ENCODE results near the gene OR11L1.

The OR11L1 gene, protein sequence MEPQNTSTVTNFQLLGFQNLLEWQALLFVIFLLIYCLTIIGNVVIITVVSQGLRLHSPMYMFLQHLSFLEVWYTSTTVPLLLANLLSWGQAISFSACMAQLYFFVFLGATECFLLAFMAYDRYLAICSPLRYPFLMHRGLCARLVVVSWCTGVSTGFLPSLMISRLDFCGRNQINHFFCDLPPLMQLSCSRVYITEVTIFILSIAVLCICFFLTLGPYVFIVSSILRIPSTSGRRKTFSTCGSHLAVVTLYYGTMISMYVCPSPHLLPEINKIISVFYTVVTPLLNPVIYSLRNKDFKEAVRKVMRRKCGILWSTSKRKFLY

DNA sequence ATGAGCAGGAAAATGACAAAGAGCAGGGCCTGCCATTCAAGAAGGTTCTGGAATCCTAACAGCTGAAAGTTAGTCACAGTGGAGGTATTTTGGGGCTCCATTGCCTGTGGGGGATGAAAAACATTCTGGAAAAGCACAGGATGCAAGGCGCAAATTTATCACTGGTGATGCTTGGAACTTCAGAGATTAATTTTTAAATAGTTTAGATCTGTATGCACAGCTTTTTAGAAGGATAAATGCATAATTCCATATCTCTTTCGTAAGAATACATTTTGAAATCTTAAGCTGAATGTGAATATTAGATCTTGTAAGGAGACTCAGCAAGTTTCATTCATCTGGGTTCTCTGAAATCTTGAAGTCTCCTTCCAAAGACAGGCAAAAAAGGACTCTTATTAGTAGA is at the start of gene OR11L1:
Gene OR11L1 (minus strand): TSS at position 101 of the 400 bp plus-strand sequence. CDS start 0 bp downstream, at position 101.
- no peak for DNase-seq

DNA sequence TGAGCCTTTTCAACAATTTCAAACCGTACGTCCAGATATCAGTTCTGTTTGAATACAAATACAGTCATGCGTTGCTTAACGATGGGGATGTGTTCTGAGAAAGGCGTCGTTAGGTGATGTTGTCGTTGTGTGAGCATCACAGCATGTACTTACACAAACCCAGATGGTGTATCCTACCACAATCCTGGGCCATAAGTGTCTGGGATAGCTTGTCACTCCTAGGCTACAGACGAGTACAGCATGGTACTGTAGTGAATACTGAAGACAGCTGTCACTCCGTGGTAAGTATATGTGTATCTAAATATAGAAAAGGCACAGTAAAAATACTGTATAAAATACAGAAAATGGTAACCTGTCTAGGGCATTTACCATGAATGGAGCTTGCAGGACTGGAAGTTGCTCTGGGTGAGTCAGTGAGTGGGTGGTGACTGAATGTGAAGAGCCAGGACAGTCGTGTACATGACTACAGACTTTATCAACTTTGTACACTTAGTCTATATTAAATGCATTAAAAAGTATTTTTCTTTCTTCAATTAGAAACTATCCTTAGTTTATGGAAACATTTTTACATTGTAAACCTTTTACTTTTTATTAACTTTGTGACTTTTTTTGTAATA is 43.2 kb upstream of the OR11L1 start:
- DNase-seq, result no peak

DNA sequence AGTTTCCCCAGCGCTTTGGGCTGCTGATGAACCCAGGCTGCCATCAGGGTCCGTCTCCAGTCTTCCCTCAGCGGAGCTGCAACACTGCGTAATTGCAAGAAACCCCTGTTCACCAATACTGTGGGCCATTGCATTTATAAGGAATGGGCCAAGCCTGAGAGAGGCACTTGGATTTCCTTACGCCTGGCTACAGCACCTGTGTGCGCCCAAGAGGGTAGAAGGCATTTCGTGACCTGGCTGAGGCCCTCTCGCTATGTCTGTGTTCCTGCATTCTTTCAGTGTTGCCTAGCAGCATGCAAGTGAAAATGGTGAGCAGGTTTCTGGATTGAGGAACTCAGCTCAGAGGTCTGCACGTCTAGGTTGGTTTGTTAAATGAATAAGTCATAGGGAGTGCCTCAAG is 41.6 kb upstream of the OR11L1 start:
- no peak for DNase-seq

DNA sequence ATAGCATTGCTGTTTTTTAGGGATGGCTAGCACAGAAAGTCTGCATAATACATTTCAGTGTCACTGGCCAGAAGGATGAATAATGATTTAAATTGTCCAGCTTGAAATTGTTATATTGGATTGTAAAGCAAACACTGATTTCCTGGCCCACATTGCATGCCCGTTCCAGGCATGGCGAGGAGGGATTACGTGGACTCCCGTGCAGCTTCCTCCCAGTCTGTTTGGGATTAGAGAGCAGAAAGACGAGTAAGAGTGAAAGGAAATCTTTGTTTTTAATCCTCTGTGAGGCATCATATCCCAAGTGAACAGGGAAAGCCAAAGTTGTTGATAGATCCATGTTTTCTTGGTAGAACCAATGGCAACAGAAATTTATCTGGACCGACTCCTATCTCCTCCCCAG is 23.7 kb upstream of the OR11L1 start:
- DNase-seq, result no peak

DNA sequence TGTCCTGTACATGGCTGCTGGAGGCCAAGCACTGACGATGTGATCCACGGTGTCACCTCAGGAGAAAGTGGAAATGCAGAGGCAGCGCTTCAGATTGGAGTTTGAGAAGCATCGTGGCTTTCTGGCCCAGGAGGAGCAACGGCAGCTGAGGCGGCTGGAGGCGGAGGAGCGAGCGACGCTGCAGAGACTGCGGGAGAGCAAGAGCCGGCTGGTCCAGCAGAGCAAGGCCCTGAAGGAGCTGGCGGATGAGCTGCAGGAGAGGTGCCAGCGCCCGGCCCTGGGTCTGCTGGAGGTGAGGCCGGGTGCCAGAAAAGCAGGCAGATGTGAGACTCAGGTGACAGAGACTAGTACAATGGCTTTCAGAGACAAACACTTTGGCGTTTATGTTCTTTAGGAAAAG is 22.9 kb upstream of the OR11L1 start:
- DNase-seq, result no peak

DNA sequence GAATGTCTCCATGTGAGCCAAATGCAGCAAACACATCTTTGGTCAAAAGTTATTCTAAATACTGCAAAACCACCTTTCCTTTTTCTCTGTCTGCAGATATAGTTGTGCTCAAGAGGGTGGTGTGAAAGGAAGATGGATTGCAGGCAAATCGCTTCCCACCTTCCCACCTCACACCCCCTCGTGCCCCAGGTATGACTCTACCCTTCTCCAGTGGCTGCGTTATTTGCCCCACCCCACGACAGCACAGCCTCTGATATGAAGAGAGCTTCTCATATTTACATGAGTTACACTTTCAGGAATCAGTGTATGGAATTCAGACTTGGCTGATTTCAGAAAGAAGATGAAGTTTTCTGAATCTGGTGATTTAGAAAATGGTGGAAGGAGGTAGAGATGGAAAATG is 21.1 kb upstream of the OR11L1 start:
- no peak for DNase-seq

DNA sequence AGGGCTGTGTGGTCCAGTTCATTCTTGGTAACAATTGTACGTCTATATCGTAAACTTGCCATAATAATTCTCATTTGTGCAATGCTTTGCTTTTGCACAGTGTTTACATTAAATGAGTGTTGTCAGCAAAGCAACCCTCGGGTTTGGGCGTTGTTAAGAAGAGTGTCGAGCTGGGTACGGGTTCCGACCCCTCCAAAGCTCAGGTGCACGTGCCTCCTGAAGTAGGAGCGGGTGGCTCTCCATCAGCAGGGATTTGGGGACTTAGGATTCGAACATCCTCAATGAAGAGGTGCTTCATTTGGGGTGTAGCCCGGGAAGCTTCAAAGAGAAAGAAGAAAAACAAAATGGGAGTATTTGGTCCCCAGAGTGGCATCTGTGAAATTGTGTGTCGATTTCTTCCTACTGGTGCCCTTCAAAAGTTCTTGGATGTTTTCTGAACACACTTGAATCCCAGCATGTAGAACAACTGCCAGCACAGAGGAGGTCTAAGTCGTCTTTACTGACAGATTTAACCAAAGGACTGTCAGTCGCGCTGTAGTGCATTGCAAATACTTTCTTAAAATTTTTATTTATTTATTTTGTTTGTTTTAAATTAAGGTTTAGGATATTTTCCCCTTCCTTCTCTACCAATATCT is 16.4 kb upstream of the OR11L1 start:
- no peak for DNase-seq

DNA sequence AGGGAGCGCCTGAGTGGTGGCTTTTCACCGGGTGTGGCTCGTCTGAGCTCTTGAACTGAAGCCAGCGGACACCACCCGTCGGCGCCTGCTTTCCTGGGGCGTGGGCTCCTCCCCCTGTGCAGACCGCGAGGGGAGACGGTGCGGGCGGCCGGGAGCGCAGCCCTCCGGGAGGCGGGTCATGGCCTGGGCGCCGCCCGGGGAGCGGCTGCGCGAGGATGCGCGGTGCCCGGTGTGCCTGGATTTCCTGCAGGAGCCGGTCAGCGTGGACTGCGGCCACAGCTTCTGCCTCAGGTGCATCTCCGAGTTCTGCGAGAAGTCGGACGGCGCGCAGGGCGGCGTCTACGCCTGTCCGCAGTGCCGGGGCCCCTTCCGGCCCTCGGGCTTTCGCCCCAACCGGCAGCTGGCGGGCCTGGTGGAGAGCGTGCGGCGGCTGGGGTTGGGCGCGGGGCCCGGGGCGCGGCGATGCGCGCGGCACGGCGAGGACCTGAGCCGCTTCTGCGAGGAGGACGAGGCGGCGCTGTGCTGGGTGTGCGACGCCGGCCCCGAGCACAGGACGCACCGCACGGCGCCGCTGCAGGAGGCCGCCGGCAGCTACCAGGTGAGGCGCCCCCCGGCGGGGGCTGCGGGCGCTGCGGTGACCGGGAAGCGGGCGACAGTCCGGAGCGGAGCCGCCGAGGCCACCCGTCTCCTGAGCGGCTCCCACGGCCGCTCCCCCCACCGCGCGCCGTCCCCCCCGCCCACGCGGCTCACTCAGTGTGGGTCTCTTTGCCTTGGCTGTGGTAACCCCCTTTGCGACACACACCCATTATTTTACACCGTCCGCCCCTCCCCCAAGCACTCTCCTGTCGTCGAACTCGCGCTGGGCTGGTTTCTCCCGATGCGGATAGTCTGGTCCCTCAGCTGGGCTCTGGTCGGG is 15.6 kb upstream of the OR11L1 start, which contains the start of gene TRIM58:
Gene TRIM58 (plus strand): TSS at position 119 of the 916 bp plus-strand sequence. CDS start 60 bp downstream, at position 179.
- no peak for DNase-seq

DNA sequence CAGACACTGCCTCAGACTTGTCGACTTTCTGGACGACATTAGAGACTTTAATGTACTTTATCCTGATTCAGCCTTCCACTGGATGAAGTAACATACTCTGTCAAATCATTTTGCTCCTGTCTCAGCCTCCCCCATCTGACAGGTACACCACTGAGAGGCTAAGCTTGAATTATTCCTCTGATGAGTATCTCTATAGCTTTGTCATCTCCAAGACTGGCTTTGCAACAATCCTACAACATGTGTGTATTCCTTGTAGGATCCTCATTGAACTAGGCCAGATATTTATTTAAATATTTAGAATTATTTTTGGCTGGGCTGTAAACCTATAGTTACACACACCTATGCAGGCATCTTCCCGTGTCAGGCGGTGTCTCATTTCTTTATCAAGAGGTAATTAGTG is 14.2 kb upstream of the OR11L1 start:
- DNase-seq, result no peak

DNA sequence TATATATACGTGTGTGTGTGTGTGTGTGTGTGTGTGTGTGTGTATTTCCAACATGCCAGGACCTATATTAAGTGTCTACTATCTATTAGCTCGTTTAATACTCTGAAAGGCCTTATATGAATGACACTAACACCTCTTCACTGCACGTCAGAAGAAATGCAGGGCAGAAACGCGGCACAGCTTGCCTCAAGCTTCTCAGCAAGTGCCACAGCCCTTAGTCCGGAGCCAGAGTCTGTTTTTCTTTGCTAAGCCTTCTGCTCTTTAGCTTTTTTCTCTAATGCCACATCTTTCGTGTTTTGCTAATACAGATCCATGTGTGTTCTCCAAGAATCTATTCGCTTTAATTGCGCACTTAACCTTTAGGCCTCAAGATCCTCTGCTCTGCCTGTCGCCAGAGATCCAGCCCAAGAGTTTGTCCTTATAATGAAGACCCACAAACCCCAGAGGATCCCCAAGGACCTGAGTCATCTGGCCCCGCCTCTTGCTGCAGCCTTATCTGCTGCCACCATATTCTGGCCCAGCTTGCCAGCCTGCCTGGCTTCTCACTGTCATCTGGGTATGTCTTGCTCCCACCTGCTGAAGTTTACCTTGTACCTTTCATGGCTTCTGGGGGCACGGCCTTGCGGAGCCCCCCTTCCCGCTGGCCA is 13.3 kb upstream of the OR11L1 start:
- DNase-seq, result no peak

DNA sequence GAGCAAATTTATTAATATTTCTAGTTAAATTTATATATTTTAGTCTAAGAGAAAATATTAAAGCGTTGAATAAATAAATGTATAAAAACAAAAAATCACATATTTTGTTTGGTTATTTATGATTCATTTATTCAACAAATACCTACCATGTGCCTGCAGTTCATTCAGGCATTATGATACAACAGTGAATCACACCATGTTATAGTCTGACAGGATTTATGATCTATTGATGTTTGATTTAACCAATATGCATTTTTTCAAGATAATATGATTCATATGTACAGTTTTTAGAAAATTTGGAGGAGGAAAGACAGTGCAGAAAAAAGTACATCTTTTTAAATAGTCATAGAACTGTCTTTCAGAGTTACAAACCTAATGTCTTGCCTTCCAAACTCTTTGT is 7.9 kb upstream of the OR11L1 start:
- DNase-seq, result no peak

DNA sequence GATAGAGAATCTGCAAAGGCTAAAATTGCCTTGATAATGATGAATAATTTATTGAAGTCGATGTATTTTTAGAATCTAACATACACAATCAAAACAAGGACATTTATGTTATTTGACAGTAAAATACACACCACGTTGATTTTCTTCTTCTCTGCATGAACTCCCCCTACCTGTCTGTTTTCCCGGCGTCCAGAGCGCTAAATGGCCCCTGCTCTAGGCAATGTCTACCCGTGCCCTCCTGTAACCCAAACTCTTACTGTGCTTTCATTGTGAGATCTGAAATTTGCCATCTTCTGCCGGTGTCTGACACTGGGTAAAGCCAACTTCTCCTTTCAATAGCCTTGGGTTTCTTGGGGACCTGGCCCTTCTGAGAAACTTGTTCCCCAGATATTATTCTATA is 6.7 kb upstream of the OR11L1 start:
- DNase-seq, result no peak

DNA sequence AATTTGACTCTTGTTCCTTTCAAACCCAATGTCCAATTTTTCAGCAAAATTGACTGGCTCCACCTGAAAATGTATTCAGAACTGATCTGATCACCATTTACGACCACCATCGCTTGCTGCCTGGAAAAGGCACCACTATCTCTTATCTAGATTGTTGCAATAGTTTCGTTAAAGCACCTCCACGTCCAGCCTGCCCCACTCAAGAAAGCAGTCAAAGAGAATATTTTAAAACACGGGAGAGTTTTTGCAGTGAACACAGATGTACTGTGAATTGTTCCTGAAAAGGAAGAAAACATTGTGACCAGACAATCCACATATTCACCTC is 4.0 kb upstream of the OR11L1 start:
- DNase-seq, result no peak

DNA sequence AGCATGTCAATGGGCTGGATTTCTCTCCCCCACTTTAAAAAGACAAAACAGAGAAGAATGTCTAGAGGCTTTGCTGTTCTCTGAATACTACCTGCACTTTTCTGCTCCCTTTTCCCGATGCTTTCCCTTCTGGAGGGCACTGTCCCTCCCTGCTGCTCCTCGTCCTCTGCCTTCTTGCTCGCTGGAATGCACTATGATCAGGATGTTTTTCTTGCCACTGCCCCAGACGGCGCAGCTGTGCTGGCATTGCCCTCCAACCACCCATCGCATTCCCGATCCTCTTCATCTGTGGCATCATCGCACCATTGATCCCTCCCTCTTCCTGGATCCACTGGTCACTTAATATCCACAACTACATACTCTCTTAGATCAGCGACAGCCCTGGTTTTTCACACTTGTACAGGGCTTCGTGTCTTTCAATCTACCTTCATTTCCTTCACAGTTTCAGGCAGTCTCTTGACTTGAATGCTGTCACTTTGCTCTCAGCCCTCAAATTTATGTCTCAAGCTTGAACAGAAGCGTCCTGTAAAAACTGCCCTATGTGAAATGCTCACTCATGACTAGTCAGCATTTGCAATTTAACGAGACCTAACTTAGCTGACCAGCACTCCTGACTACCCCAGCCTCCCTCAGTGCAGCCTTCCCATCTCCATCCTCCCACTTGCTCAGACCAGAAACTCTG is 3.5 kb upstream of the OR11L1 start:
- no peak for DNase-seq

DNA sequence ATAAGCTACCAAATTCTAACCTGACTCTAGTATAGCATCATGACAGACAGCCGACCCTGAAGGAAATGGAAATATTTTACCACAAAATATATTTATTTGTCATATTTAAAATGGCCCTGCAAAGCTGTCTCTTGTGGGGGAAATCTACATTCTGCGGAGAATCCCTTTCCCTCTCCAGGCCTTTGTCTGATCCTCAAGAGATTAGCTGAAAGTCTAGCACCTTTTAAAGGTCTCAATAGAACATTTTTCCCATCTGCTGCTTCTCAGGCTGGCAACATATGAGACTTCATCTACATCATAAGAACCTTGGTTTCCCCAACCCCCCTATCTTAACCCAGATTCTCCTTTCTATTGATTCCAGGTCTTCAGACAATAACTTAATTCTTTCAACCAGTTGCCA is 1.7 kb upstream of the OR11L1 start:
- no peak for DNase-seq

DNA sequence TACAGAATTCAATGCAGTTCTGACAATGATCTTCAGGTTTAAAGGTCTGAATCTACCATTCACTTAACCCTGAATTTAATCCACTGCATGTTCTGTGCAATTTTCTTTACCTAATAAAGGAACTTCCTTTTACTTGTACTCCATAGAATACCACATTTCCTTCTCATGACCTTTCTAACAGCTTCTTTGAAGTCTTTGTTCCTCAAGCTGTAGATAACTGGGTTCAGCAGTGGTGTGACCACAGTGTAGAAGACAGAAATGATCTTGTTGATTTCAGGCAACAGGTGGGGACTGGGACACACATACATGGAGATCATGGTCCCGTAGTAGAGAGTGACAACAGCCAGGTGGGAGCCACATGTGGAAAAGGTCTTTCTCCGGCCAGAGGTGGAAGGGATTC is 878 bp downstream of the OR11L1 start:
- no peak for DNase-seq

DNA sequence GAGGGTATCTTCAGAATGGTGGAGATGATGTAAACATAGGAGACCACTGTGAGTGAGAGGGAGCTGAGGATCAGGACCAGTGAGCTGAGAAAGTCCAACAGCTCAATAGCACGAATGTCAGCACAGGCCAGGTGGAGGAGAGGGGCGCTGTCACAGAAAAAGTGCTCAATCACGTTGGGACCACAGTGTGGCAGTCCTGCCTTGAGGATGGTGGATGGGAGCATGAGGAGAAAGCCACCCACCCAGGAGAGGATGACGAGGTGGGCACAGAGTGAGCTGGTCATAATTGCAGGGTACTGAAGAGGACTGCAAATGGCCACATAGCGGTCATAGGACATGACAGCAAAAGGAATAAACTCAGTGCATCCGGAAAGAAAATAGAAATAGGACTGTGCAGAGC is 8.1 kb downstream of the OR11L1 start:
- no peak for DNase-seq

DNA sequence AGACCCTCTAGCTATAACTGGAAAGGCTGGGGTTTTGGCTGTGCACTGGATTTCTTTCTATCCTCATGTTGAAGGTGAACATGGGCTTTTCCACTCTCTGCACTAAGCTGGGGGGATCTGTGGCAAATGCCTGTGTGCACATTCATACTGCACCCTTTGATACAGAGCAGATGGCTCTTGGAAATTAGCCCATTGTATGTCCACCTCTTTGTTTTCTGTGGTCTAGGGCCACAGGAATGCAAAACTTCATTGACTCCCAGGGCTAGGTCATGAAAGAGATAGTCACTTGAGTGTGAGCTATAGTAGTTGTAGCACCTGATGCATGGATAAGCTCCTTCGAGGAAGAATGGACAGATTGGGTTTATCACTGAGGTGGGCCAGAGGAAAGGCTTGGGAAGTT is 12.0 kb downstream of the OR11L1 start:
- no peak for DNase-seq

DNA sequence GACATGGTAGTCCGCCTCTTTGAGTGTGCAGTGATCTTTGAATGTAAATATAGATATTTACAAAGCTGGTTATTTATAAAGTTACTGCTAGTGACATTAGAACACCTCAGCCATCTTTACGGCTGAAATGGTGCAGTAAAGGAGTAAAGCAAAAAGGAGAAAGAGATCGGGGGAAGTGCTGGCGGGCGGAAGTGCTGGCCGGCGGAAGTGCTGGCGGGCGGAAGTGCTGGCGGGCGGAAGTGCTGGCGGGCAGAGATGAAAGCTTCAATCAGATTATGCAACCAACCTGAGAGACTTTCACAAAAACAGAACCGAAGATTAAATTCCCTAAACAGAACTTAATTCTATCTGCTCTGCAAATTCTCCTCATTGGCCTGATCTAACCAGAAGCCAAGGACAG is 16.3 kb downstream of the OR11L1 start:
- DNase-seq, result no peak

DNA sequence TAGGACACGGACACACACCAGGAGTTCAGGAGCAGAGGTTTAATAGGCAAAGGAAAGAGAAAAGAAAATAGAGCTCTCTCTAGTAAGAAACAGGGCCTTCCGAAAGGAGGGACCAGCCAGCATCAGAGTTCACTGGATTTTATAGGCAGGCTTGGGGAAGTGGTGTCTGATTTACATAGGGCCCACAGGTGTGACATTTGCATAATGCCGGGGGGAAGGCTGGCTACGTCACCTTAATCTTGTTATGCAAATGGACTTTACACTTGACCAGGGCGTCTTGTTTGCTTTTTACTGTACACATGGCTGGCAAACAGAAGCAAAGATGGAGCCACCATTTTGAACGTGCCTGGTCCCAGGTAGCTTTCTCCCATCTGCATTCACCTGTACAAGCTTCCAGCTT is 17.7 kb downstream of the OR11L1 start, which contains the start of gene OR14A16:
Gene OR14A16 (minus strand): TSS at position 97 of the 400 bp plus-strand sequence. CDS start 8,390 bp downstream, outside the sequence.
- no peak for DNase-seq

DNA sequence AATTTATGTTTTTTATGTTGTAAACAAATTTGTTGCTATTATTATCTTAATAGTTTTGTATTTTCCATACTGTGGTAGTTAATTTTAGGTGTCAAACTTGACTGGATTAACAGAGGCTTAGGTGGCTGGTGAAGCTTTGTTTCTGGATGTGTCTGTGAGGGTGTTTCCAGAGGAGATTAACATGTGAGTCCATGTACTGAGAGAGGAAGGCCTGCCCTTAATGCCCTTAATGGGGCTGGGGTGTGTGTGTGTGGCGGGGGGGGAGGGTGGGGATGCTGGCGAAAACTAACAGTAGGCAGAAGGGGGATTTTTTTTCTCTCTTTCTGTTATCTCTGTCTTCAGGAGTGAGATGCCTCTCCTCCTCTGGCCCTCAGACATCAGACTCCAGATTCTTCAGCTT is 19.6 kb downstream of the OR11L1 start:
- DNase-seq, result no peak

DNA sequence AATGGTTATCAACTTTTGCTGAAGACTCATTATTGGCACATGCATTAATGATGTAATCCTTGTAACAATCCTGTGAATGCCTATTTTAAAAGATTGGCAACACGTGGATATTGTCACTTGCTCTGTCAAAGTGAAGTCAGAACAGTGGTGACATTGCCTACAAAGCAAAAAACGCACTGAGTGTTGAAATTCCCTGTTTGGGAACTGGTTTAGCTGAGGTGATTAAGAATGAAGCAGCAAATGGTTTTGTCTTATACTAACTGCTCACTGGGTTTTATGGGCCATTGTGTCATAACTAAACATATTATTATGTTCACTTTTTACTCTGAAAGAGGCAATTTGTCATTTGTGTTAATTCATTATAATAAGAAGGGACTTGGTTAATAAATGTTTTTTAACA is 29.1 kb downstream of the OR11L1 start:
- DNase-seq, result no peak
